ENCODE measurements around the gene RPL35. TPM values are rescaled to one million over a fixed set of nuclear protein-coding genes. Genes with fewer than 3 reads are reported as not detected.

Gene RPL35
- total RNA-seq, 1 donor from 2014 or later: 686 TPM

- Histone ChIP-seq H3K4me1 (no peaks in the 10 kb centered on the region), H3K4me3 (no peak overlapping the region), H3K36me3 (peaks cover 98% of the 10 kb centered on the region), H3K9me3 (replicated peaks) (no peaks in the 10 kb centered on the region), H3K27me3 (ENCODE audit: low read depth) (no peaks in the 10 kb centered on the region), H3K27ac (replicated peaks) (no peak overlapping the region)
- TF ChIP-seq CTCF (IDR thresholded peaks at IDR 0.05; ENCODE audit: borderline replicate concordance): no peak
- intact Hi-C loops (cut with micrococcal nuclease): no loop called here
- no peak for DNase-seq
Observed at GRCh38 chr9:124886866-124887492, 25.2 kb upstream of the RPL35 start.

- Histone ChIP-seq H3K4me1 (no peaks in the 10 kb centered on the region), H3K4me3 (no peak overlapping the region), H3K36me3 (peaks cover 98% of the 10 kb centered on the region), H3K27me3 (ENCODE audit: low read depth) (no peaks in the 10 kb centered on the region), H3K9me3 (replicated peaks) (no peaks in the 10 kb centered on the region), H3K27ac (replicated peaks) (no peak overlapping the region)
- DNase-seq: no peak
- intact Hi-C loops (cut with micrococcal nuclease): no loop called here
- TF ChIP-seq CTCF (IDR thresholded peaks at IDR 0.05; ENCODE audit: borderline replicate concordance): no peak
Observed at GRCh38 chr9:124886461-124886860, 24.7 kb upstream of the RPL35 start.

- no peaks in the 10 kb centered on the region for H3K4me1 ChIP-seq
- no peaks in the 10 kb centered on the region for H3K27me3 ChIP-seq (ENCODE audit: low read depth)
- intact Hi-C loops (cut with micrococcal nuclease): no loop called here
- no peak overlapping the region for H3K27ac ChIP-seq (replicated peaks)
- no peak for TF ChIP-seq CTCF (IDR thresholded peaks at IDR 0.05; ENCODE audit: borderline replicate concordance)
- no peaks in the 10 kb centered on the region for H3K9me3 ChIP-seq (replicated peaks)
- no peak for DNase-seq
- H3K36me3 ChIP-seq: peaks cover 98% of the 10 kb centered on the region
- no peak overlapping the region for H3K4me3 ChIP-seq
Observed at GRCh38 chr9:124885551-124885950, 23.8 kb upstream of the RPL35 start.

- Histone ChIP-seq H3K27me3 (ENCODE audit: low read depth) (no peaks in the 10 kb centered on the region), H3K9me3 (replicated peaks) (no peaks in the 10 kb centered on the region), H3K4me1 (no peaks in the 10 kb centered on the region), H3K4me3 (no peak overlapping the region), H3K27ac (replicated peaks) (no peak overlapping the region), H3K36me3 (peaks cover 98% of the 10 kb centered on the region)
- intact Hi-C loops (cut with micrococcal nuclease): no loop called here
- DNase-seq: no peak
- no peak for TF ChIP-seq CTCF (IDR thresholded peaks at IDR 0.05; ENCODE audit: borderline replicate concordance)
Observed at GRCh38 chr9:124884376-124884775, 22.6 kb upstream of the RPL35 start.

GRCh38 chr9:124882231-124882630 lies 20.5 kb upstream of the RPL35 start:
- Histone ChIP-seq H3K27me3 (ENCODE audit: low read depth) (no peaks in the 10 kb centered on the region), H3K27ac (replicated peaks) (no peak overlapping the region), H3K36me3 (peaks cover 98% of the 10 kb centered on the region), H3K9me3 (replicated peaks) (no peaks in the 10 kb centered on the region), H3K4me3 (no peak overlapping the region), H3K4me1 (no peaks in the 10 kb centered on the region)
- intact Hi-C loops (cut with micrococcal nuclease): no loop called here
- DNase-seq: no peak
- no peak for TF ChIP-seq CTCF (IDR thresholded peaks at IDR 0.05; ENCODE audit: borderline replicate concordance)
